GM10847 (cell line): ENCODE measurements around the gene SEC61G.

Experiments
- POLR2A ChIP-seq: IDR thresholded peaks from 2 replicates; pipeline ENCODE4 v1.6.1; 2011; ENCODE audit not compliant: insufficient read length; ENCODE audit errors: extremely low read depth

Gene SEC61G

DNA sequence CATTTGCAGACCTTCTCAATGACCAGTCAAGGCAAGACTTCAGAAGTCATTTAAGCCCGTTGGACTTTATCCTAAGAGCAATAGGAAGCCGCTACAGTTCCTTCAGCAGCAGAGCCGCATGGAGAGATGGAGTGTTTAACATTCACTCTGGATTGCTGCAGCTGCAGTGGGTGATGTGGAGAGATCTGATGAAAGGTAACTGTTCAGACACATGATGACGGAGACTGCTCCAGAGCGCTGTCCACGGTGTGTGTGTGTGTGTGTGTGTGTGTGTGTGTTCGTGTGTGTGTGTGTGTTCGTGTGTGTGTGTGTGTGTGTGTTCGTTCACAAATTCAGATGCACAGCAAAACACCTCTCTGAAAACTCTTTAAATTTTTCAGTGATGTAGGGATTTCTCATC is 37.0 kb downstream of the SEC61G start:
- TF ChIP-seq POLR2A, result no peak

DNA sequence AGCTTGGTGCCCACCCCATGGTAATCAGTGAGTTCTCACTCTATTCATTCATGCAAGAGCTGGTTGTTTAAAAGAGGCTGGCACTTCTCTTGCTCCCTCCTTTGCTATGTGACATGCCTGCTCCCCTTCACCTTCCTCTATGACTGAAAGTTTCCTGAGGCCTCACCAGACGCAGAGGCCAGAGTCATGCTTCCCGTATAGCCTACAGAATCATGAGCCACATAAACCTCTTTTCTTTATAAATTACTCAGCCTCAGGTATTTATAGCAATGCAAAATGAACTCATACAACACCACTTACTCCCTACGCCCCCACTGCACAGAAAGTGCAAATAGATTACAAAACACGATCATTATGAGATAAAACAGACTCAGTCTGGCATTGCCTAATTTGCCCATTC is 39.0 kb downstream of the SEC61G start:
- TF ChIP-seq POLR2A, result no peak

DNA sequence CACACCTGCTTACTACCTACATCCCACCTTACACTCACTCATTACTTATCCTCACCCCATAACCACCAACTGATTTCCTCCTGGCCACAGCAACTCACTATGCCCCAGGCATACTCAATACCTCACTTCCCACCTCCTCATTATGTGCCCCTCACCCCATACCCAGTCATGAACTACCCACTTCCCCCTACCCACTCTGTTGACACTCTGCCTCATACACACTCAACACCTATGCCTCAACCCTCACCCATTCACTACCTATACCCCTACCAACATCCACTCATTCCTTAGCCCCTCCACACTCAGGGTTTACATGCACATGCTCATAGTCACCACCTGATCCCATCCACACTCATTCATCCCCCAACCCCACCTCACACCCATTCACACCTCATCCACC is 39.6 kb downstream of the SEC61G start:
- no peak for TF ChIP-seq POLR2A

DNA sequence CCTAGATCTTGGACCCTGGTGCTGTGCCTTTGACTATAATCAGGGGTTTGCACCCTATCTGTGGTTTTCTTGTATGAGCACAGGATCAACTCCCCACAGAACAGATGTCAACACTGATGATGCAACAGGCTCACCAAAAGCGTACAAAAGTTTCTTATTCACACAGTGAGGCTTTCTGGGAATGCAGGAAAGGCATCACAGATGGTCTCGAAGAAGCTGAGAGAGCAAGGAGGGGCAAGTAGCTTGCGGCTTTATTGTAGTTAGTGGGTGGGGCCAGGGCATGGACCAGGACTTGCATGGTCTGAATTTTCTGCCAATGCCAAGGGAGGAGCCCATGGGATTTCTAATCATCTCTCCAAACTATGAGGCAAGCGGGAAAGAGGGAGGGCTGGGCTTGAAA is 46.2 kb downstream of the SEC61G start:
- no peak for TF ChIP-seq POLR2A

DNA sequence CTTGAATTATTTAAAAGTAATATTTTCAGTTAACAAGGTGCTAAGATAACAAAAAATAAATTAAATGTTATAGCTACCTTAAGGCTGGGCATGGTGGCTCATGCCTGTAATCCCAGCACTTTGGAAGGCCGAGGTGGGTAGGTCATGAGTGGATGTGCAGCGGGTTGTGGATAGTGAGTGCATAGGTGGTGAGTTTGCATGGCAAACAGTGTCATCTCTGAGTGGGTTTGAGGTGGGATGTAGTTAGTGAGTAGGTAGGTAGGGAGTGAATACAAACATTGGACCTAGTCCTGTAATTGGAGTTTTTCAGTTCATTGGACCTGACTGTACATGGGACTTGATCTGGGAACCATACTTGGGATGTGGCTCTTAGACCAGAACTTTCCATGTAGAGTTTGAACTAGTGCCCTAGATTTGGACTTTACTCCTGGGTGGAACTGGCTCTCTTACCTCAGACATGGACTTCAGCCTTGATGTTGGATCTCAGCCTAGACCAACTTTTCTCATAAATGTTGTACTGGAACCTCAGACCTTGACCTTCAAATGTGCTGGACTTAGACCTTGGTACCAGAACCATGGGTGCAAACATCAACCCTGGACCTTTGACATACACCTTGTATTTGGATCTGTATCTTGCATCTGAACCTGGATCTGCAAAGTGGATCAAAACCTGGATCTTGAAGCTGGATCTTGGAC is 47.0 kb downstream of the SEC61G start:
- TF ChIP-seq POLR2A, result no peak

DNA sequence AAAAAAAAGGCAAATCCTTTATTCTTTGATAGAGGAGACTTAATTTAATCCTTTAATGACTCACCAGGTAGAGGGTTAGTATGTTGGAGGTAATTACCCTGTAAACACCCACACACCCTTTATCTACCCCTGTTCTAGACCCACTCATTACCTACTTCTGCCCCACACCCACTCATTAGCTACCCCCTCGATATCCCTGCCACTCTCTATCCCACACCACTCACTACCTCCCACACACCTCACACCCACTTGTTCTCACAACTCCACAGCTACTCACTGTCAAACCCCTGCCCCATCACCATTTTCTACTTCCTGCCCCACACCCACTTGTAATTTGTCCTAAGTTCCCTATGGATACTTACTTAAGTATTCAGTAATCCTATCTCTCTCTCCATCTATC is 49.7 kb downstream of the SEC61G start:
- TF ChIP-seq POLR2A, result no peak

DNA sequence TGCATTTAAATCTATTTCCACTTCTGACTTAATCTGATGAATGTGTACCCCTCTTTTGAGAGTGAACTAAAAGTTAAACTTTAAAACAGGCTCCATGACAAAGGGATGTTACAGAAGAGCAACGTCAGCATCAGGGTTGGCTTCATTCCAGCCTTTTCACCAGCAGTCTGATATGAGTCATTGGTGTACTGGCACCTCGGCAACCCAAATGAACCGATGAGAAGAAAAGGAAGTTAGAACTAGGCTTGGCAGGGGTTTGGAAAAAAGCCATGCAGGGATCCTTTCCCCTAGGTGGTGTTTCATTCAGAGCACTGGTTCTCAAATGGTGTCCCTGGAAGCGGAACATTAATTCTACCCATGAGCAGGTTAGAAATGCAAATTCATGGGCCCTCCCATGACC is 53.6 kb downstream of the SEC61G start:
- TF ChIP-seq POLR2A, result no peak

DNA sequence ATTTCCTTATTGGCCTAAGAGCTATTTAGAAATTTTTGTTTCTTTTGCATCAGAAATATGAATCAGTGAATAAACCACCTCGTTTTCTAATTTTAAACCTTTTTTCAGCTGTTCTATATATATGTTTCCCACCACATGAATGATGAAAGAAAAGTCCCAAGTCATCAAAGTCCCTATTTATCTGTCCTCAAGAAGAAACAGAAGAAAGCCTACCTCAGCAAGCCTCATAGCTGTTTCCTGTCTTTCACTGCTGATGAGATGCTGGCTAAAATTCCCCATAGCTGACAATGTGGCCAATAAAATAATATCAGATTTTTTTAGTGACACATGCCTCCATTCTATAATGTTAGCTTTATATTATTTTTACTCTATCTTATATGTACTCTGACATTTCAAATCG is 54.2 kb downstream of the SEC61G start:
- TF ChIP-seq POLR2A, result no peak
